NCI-H1930 (cell line): Measurements from ENCODE around the gene GOLIM4.
A peak's percentile ranks its signal among the peaks of the same experiment; 100 is the strongest.

Experiments
- DNase-seq, 2 experiments: peaks; one replicate each; lab custom pipeline; 2025; lab: John Stamatoyannopoulos, UW

Gene GOLIM4

GRCh38 chr3:168100777-168101492 lies 5.2 kb upstream of the GOLIM4 start:
- no peak for DNase-seq

- DNase-seq = no peak
Measured at GRCh38 chr3:168097381-168097780, 1.7 kb upstream of the GOLIM4 start.

- DNase-seq = peak; percentile 52 to 65
Measured at GRCh38 chr3:168096210-168096652, 507 bp upstream of the GOLIM4 start.

- peak; percentile 29 to 31 for DNase-seq
Measured at GRCh38 chr3:168094877-168095610, 680 bp downstream of the GOLIM4 start.

- no peak for DNase-seq
Measured at GRCh38 chr3:168094580-168094876, 1.2 kb downstream of the GOLIM4 start.

- no peak for DNase-seq
Measured at GRCh38 chr3:168093790-168094189, 1.9 kb downstream of the GOLIM4 start.

- DNase-seq = no peak
Measured at GRCh38 chr3:168093229-168093628, 2.5 kb downstream of the GOLIM4 start.

GRCh38 chr3:168091941-168092340 lies 3.8 kb downstream of the GOLIM4 start:
- no peak for DNase-seq

- no peak for DNase-seq
Measured at GRCh38 chr3:168091302-168091858, 4.3 kb downstream of the GOLIM4 start.

- DNase-seq = no peak
Measured at GRCh38 chr3:168090306-168091085, 5.2 kb downstream of the GOLIM4 start.

GRCh38 chr3:168089179-168089771 lies 6.4 kb downstream of the GOLIM4 start:
- no peak for DNase-seq

- no peak for DNase-seq
Measured at GRCh38 chr3:168088106-168088720, 7.5 kb downstream of the GOLIM4 start.

- no peak for DNase-seq
Measured at GRCh38 chr3:168087539-168087938, 8.2 kb downstream of the GOLIM4 start.

GRCh38 chr3:168086541-168087260 lies 9.0 kb downstream of the GOLIM4 start:
- DNase-seq = no peak

GRCh38 chr3:168085491-168086119 lies 10.1 kb downstream of the GOLIM4 start:
- no peak for DNase-seq

GRCh38 chr3:168083906-168084305 lies 11.8 kb downstream of the GOLIM4 start:
- no peak for DNase-seq

GRCh38 chr3:168081856-168082255 lies 13.9 kb downstream of the GOLIM4 start:
- DNase-seq = no peak

GRCh38 chr3:168081171-168081771 lies 14.5 kb downstream of the GOLIM4 start:
- no peak for DNase-seq

- no peak for DNase-seq
Measured at GRCh38 chr3:168080499-168081170, 15.1 kb downstream of the GOLIM4 start.

GRCh38 chr3:168080022-168080421 lies 15.7 kb downstream of the GOLIM4 start:
- no peak for DNase-seq
